ENCODE results near the gene CHPF2.

CHPF2 gene

GRCh38 chr7:151245360-151246101, 13.2 kb downstream of the CHPF2 start:
- peak; percentile 50 for DNase-seq (ENCODE audit: low read depth)

- no peak for DNase-seq (ENCODE audit: low read depth)
These were observed 14.0 kb downstream of the CHPF2 start for GRCh38 chr7:151246102-151246850.

GRCh38 chr7:151246851-151247580, 14.7 kb downstream of the CHPF2 start:
- DNase-seq (ENCODE audit: low read depth): no peak

- DNase-seq (ENCODE audit: low read depth): no peak
These were observed 15.5 kb downstream of the CHPF2 start for GRCh38 chr7:151247611-151248345.

GRCh38 chr7:151248346-151249033, 16.2 kb downstream of the CHPF2 start, which contains the start of gene SMARCD3:
TSS of gene SMARCD3 (minus strand) at chr7:151248694. CDS start at chr7:151248562, 132 bp downstream.
- DNase-seq (ENCODE audit: low read depth): no peak

- no peak for DNase-seq (ENCODE audit: low read depth)
These were observed 16.9 kb downstream of the CHPF2 start for GRCh38 chr7:151249034-151249731.

GRCh38 chr7:151249732-151250072, 17.4 kb downstream of the CHPF2 start:
- no peak for DNase-seq (ENCODE audit: low read depth)

GRCh38 chr7:151250181-151251132, 18.2 kb downstream of the CHPF2 start:
- no peak for DNase-seq (ENCODE audit: low read depth)

- no peak for DNase-seq (ENCODE audit: low read depth)
These were observed 19.0 kb downstream of the CHPF2 start for GRCh38 chr7:151251328-151251688.

- no peak for DNase-seq (ENCODE audit: low read depth)
These were observed 19.6 kb downstream of the CHPF2 start for GRCh38 chr7:151251689-151252560.

- no peak for DNase-seq (ENCODE audit: low read depth)
These were observed 20.2 kb downstream of the CHPF2 start for GRCh38 chr7:151252561-151252835.

GRCh38 chr7:151252961-151253711, 20.9 kb downstream of the CHPF2 start:
- DNase-seq (ENCODE audit: low read depth): no peak

- DNase-seq (ENCODE audit: low read depth): no peak
These were observed 22.0 kb downstream of the CHPF2 start for GRCh38 chr7:151254316-151254715.

- no peak for DNase-seq (ENCODE audit: low read depth)
These were observed 22.6 kb downstream of the CHPF2 start for GRCh38 chr7:151254851-151255250.

GRCh38 chr7:151255390-151255789, 23.1 kb downstream of the CHPF2 start:
- DNase-seq (ENCODE audit: low read depth): no peak

- no peak for DNase-seq (ENCODE audit: low read depth)
These were observed 24.2 kb downstream of the CHPF2 start for GRCh38 chr7:151256410-151257045.

GRCh38 chr7:151257990-151258389, 25.7 kb downstream of the CHPF2 start:
- DNase-seq (ENCODE audit: low read depth): no peak

GRCh38 chr7:151260471-151260870, 28.2 kb downstream of the CHPF2 start:
- no peak for DNase-seq (ENCODE audit: low read depth)

All from T-helper 22 cell (primary cell).